GM12878 (cell line): Measurements from ENCODE around the gene HS3ST6. TPM values are rescaled to one million over a fixed set of nuclear protein-coding genes. Genes with fewer than 3 reads are reported as not detected.
A peak's percentile ranks its signal among the peaks of the same experiment; 100 is the strongest.

Experiments
- ATAC-seq: fragments of 200-7000 bp; cut with Tn5 transposase; 3 replicates; pipeline ENCODE4 v1.9.1; 2020; ENCODE audit warnings: mild to moderate bottlenecking, moderate library complexity
- BruUV-seq: library from RNA; stranded (reverse); fragments of 400-500 nt; replicated peaks from 2 replicates; lab custom pipeline; 2021; lab: Mats Ljungman, UMichigan
- CTCF ChIA-PET: fragments of 300-600 bp; sonication (Branson Sonifier 250); formaldehyde crosslinking; extraction: SDS; loops from one replicate; lab custom pipeline; 2021; ENCODE audit warnings: inconsistent platforms; lab: Yijun Ruan, JAX
- POLR2A ChIA-PET: fragments of 350-600 bp; formaldehyde crosslinking; extraction: SDS; loops from one replicate; lab custom pipeline; 2021; ENCODE audit warnings: inconsistent platforms; lab: Charles Lee
- RAD21 ChIA-PET: fragments of 300-600 bp; sonication (Branson Sonifier 250); formaldehyde crosslinking; loops from one replicate; lab custom pipeline; 2023; ENCODE audit warnings: antibody characterized with exemption; ENCODE audit not compliant: unreplicated experiment; lab: Charles Lee
- SMC1A ChIA-PET: fragments of 300-600 bp; sonication (Branson Sonifier 250); formaldehyde crosslinking; loops from one replicate; lab custom pipeline; 2023; ENCODE audit not compliant: unreplicated experiment, uncharacterized antibody; lab: Charles Lee
- DNase-seq: peaks from one replicate; pipeline ENCODE4 v3.0.0-alpha.2; 2011; ENCODE audit warnings: low read depth, low spot score
- FAIRE-seq: peaks from 3 replicates; lab custom pipeline; 2011; peaks lifted over from hg19 to GRCh38; lab: Jason Lieb, UNC
- H2AFZ ChIP-seq: 2 replicates; pipeline ENCODE4 v1.6.0; 2011; ENCODE audit warnings: low read depth, low read length, control low read depth; ENCODE audit not compliant: control insufficient read depth
- H3K27ac ChIP-seq: 2 replicates; pipeline ENCODE4 v1.5.1; 2011; ENCODE audit warnings: control low read depth; ENCODE audit not compliant: control insufficient read depth, insufficient read depth
- H3K27me3 ChIP-seq, 2 experiments: replicated peaks in 1 of 2; 2 replicates each; pipeline versions ENCODE4 v1.6.0 to v1.6.1; 2011; ENCODE audit warnings: low read length in 1 of 2; ENCODE audit not compliant: control insufficient read depth in 2 of 2, insufficient read depth in 2 of 2
- H3K36me3 ChIP-seq, 2 experiments: 2 replicates each; pipeline ENCODE4 v1.5.1; 2011; ENCODE audit warnings: low read length in 1 of 2; ENCODE audit not compliant: control insufficient read depth in 2 of 2, insufficient read depth in 2 of 2
- H3K4me1 ChIP-seq: 2 replicates; pipeline ENCODE4 v1.6.1; 2011; ENCODE audit warnings: mild to moderate bottlenecking, low read length, moderate library complexity, mixed read lengths; ENCODE audit not compliant: control insufficient read depth, insufficient read depth
- H3K4me2 ChIP-seq: 2 replicates; pipeline ENCODE4 v1.6.0; 2011; ENCODE audit warnings: control low read depth; ENCODE audit not compliant: control insufficient read depth, insufficient read depth
- H3K4me3 ChIP-seq: fragments of 200-600 bp; sonication (generic); 2 replicates; pipeline ENCODE4 v1.5.1; 2016
- H3K79me2 ChIP-seq: 2 replicates; pipeline ENCODE4 v1.6.0; 2011; ENCODE audit warnings: low read length; ENCODE audit not compliant: control insufficient read depth, insufficient read depth
- H3K9ac ChIP-seq: 2 replicates; pipeline ENCODE4 v1.8.0; 2011; ENCODE audit warnings: low read length, control low read depth, mixed read lengths; ENCODE audit not compliant: control insufficient read depth, insufficient read depth
- H3K9me3 ChIP-seq: replicated peaks from 3 replicates; pipeline ENCODE4 v1.5.1; 2011; ENCODE audit warnings: mild to moderate bottlenecking, low read length; ENCODE audit not compliant: control insufficient read depth, insufficient read depth
- H4K20me1 ChIP-seq: 2 replicates; pipeline ENCODE4 v1.6.0; 2011; ENCODE audit not compliant: control insufficient read depth, insufficient read depth
- DPF2 ChIP-seq: fragments of 450-650 bp; IDR thresholded peaks from 2 replicates; pipeline ENCODE4 v1.6.1; 2017; ENCODE audit warnings: mild to moderate bottlenecking
- HDGF ChIP-seq: fragments of 450-650 bp; IDR thresholded peaks from 2 replicates; pipeline ENCODE4 v1.6.1; 2016; ENCODE audit warnings: antibody characterized with exemption
- IKZF1 ChIP-seq: fragments of 450-650 bp; conservative IDR thresholded peaks from 2 replicates; pipeline ENCODE4 v1.6.1; 2017; ENCODE audit warnings: antibody characterized with exemption, mild to moderate bottlenecking
- NBN ChIP-seq: fragments of 450-650 bp; IDR thresholded peaks from 2 replicates; pipeline ENCODE4 v1.6.1; 2016
- SPI1 ChIP-seq: IDR thresholded peaks from 2 replicates; pipeline ENCODE4 v1.6.1; 2011; ENCODE audit warnings: low read depth, mild to moderate bottlenecking, low read length, moderate library complexity, borderline replicate concordance; ENCODE audit not compliant: insufficient read depth
- WGBS: methylation state at CpG from one replicate; pipeline ENCODE4 v1.1.6; 2016; ENCODE audit warnings: low lambda C conversion rate; ENCODE audit not compliant: insufficient replicate concordance, insufficient coverage; ENCODE audit errors: missing lambda C conversion rate; 5-methylcytosine and 5-hydroxymethylcytosine counted together
- in situ Hi-C: fragments of 300-500 bp; cut with MboI; formaldehyde crosslinking; loops from 9 replicates; pipeline ENCODE4 v1.14.3; 2018; ENCODE audit warnings: mixed read lengths
- intact Hi-C: fragments of 100-400 bp; cut with micrococcal nuclease; formaldehyde crosslinking; loops from one replicate; pipeline ENCODE4 v1.14.2; 2022; ENCODE audit not compliant: unreplicated experiment
- polyA plus RNA-seq, 11 experiments: library from polyadenylated mRNA; depleted of rRNA in 4 of 11; unstranded in 6 of 11; stranded (reverse) in 5 of 11; fragments of >200 nt; fragmentation: Nextera tagmentation in 4 of 11; fragmentation: Illumina TruSeq in 1 of 11; extraction: Ambion mirVana in 4 of 11; extraction: Trizol in 1 of 11; gene quantifications; 1 replicate in 1 of 11; 2 replicates in 10 of 11; pipeline versions ENCODE4 v1.2.1 to v1.2.3, GENCODE V29; 2011 to 2016; ENCODE audit warnings: inconsistent platforms in 2 of 11, missing spikeins in 2 of 11, low read depth in 1 of 11
- total RNA-seq, 4 experiments: library from RNA; depleted of rRNA in 3 of 4; stranded (reverse); fragments of >200 nt in 3 of 4; fragmentation: Illumina TruSeq in 1 of 4; extraction: Trizol in 1 of 4; gene quantifications; 2 replicates each; pipeline versions ENCODE4 v1.2.1 to v1.2.3, GENCODE V29; 2013 to 2021
- TF ChIP-seq, protein P1 (sequence below): fragments of 450-650 bp; conservative IDR thresholded peaks from 2 replicates; pipeline ENCODE4 v1.6.1; 2017; ENCODE audit warnings: mild to moderate bottlenecking, moderate library complexity
- TF ChIP-seq, protein P2 (sequence below): fragments of 450-650 bp; IDR thresholded peaks from 2 replicates; pipeline ENCODE4 v1.6.1; 2014; ENCODE audit warnings: mild to moderate bottlenecking

Gene HS3ST6
- total and polyA plus RNA-seq, 10 of the 15 experiments (the other 5 are each of a cell fraction or from before 2014, with no cell fraction given), result not detected

DNA sequence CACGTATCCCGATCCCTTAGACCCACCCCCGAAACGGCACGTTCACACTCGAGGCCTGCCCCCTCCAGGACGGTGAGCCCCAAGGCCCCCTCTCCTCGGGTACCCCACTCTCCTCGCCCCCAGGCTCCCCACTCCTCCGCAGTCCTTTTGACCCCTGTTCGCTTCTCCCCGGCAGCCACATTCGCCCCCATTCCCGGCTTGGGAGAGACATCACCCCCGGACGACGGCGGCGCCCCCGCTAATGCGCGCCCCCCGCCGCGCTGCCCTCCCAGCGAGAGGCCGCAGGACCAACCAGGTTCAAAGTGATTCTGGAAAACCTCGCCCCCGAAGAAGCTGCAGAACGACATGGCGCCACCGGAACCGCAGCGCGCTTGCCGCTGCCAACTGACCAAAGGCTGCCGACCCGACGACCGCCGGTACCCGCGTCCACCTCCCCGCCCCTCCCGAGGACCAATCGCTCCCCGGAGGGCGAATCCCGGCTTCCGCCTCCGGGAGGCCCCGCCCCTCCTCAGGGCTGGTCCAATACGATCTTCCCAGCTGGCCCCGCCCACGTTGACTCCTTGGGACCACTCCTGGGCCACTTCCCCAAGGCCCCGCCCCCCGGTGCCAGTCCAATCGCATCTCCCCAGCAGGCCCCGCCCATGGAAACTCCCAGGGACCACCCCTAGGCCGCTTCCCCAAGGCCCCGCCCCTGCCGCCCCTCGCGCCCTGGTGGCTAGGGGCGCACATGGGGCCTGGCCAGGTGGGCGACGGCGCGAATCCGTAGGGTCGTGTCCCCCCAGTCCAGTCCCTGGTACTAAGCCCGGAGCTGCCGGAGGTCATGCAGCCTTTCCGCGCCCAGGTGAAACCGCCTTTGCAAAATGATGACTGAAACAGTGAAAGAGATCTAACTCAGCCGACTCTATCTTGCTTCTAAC lies 24.9 kb upstream of the HS3ST6 start, which contains the start of gene MSRB1 (continued):
- TF ChIP-seq, protein P1, sequence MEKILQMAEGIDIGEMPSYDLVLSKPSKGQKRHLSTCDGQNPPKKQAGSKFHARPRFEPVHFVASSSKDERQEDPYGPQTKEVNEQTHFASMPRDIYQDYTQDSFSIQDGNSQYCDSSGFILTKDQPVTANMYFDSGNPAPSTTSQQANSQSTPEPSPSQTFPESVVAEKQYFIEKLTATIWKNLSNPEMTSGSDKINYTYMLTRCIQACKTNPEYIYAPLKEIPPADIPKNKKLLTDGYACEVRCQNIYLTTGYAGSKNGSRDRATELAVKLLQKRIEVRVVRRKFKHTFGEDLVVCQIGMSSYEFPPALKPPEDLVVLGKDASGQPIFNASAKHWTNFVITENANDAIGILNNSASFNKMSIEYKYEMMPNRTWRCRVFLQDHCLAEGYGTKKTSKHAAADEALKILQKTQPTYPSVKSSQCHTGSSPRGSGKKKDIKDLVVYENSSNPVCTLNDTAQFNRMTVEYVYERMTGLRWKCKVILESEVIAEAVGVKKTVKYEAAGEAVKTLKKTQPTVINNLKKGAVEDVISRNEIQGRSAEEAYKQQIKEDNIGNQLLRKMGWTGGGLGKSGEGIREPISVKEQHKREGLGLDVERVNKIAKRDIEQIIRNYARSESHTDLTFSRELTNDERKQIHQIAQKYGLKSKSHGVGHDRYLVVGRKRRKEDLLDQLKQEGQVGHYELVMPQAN, result peak; percentile 79
- peak; percentile 24 for TF ChIP-seq NBN
- peak; percentile 97 for TF ChIP-seq HDGF
- TF ChIP-seq IKZF1, result peak; percentile 54

DNA sequence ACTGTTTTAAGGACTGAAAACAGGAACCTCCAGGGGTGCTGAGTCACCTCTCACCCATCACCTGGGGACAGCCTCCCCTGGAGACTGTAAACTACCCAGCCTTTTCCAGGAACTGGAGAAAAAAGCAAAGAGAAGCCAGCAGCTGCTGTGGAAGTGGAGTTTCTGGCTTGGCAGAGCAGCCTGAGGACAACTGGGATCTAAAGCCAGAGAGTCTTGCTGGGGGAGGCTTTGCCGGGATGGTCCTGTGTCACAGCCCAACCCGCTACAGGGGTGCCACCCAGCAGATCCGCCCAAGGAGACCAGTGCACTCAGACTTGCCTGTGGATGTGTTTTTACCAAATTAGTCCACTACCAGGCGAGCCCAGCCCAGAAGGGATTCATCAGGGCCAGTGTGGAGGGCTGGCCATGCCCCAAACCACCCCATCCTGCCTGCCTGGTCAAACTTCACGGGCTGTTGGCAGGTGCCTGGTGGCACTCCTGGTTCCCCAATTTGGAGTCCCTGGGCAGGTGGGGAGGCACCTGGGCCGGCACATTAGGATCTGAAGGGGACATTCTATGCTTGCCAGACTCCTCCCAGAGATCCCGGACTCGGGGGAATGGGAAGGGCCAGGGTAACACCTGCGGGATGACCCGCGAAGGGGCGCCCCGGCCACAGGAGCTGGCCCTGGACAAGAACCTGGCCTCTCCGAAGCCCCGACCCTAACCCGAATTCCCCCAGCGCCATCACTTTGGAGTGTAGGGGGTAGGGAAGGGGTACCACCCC lies 24.0 kb upstream of the HS3ST6 start:
- SMC1A ChIA-PET, result no interaction called here
- Histone ChIP-seq H3K27me3 (no peaks in the 10 kb centered on the region), H3K4me3 (peak overlapping the region; percentile 87), H3K4me1 (peaks cover 10% of the 10 kb centered on the region; the same call in 1 of the 2 replicates), H3K36me3 (peaks cover 0 to 5% of the 10 kb centered on the region in 2 experiments; a peak in 3 of 4 replicates), H4K20me1 (no peaks in the 10 kb centered on the region), H3K4me2 (peak overlapping the region; percentile 84), H2AFZ (peak overlapping the region; percentile 61), H3K27ac (peak overlapping the region; percentile 47)
- BruUV-seq, result TSS peak; percentile 75
- in situ Hi-C loops, result no loop called here
- TF ChIP-seq SPI1 (peak; percentile 47; the same call in 1 of the 2 replicates), DPF2 (0 out of 2 replicates have a peak, but pooled peaks have one; percentile 14)
- TF ChIP-seq, protein P2, sequence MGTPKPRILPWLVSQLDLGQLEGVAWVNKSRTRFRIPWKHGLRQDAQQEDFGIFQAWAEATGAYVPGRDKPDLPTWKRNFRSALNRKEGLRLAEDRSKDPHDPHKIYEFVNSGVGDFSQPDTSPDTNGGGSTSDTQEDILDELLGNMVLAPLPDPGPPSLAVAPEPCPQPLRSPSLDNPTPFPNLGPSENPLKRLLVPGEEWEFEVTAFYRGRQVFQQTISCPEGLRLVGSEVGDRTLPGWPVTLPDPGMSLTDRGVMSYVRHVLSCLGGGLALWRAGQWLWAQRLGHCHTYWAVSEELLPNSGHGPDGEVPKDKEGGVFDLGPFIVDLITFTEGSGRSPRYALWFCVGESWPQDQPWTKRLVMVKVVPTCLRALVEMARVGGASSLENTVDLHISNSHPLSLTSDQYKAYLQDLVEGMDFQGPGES, result no peak
- TF ChIP-seq, all 136 proteins: peak for 2
- peaks cover 18% of the 10 kb centered on the region for H3K79me2 ChIP-seq
- no peaks in the 10 kb centered on the region for H3K9me3 ChIP-seq
- DNase-seq (no peak), FAIRE-seq (no peak), ATAC-seq (peak; percentile 5)
- peak overlapping the region; percentile 80 for H3K9ac ChIP-seq
- ChIA-PET POLR2A (interaction anchor here (0.6 to 2.3 kb wide), 4 partner anchors 10 to 54 kb away, joined by 4 to 7 read pairs (median 6); no protein-coding TSS in a partner anchor), CTCF (interaction anchor here (1.1 to 2.0 kb wide), 3 partner anchors 13 to 78 kb away, joined by 5 to 8 read pairs (median 7); no protein-coding TSS in a partner anchor), RAD21 (interaction anchor here (1.6 kb wide), 1 partner anchor 76 kb away, joined by 5 read pairs; no protein-coding TSS in a partner anchor)
- intact Hi-C loops, result no loop called here
- WGBS, result under 1% methylated on average over 17 of the region's 17 CpGs
